ENCODE data around the gene C2orf49.

Gene C2orf49

DNA sequence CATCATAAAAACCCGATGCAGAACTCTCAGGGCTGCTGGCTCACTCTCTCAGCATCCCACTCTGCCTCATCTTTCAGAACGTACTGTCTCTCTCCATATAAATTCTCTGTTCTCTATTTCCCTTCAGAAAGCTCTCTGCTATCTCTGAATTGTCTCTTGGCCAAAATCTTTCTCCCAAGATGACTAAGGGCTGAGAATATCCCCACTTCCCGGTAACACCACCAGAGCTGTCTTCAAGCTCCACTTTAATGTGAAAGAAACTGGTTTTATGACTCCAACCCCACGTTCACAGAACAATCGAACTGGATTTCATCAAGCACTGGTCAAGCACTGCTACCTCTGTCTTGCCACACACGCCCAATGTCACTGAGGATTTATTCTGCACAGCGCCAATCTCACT lies 30.2 kb upstream of the C2orf49 start:
- in situ Hi-C loops (cut with MboI; ENCODE audit: low pct_unique_long_range_greater_than_20kb, low sequenced_read_pairs, unreplicated experiment) = no loop called here
- TF ChIP-seq, protein P1, sequence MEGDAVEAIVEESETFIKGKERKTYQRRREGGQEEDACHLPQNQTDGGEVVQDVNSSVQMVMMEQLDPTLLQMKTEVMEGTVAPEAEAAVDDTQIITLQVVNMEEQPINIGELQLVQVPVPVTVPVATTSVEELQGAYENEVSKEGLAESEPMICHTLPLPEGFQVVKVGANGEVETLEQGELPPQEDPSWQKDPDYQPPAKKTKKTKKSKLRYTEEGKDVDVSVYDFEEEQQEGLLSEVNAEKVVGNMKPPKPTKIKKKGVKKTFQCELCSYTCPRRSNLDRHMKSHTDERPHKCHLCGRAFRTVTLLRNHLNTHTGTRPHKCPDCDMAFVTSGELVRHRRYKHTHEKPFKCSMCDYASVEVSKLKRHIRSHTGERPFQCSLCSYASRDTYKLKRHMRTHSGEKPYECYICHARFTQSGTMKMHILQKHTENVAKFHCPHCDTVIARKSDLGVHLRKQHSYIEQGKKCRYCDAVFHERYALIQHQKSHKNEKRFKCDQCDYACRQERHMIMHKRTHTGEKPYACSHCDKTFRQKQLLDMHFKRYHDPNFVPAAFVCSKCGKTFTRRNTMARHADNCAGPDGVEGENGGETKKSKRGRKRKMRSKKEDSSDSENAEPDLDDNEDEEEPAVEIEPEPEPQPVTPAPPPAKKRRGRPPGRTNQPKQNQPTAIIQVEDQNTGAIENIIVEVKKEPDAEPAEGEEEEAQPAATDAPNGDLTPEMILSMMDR (IDR thresholded peaks at IDR 0.05; ENCODE audit: extremely low read depth, insufficient read depth, missing control alignments) = no peak
- DNase-seq (ENCODE audit: low spot score) = no peak

DNA sequence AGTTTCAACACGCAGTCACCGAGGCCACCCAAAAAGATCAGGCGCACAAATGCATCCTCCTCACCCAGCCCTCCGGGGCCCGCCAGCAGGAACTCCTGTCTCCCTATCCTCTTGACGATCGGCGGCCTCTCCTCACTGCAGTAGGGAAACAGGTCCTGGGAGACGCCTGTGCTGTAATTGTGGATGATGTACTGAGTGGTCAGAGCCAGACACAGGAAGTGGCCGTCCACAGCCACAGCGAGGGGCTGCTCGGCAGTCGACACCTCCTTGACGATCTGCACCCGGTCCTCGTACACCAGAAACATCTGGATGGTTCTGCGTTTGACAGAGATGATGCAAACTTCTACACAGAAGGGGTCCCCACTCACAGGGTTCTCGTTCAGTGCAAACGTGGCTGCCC lies 29.8 kb upstream of the C2orf49 start:
- DNase-seq (ENCODE audit: low spot score) = no peak
- TF ChIP-seq, protein P1 (IDR thresholded peaks at IDR 0.05; ENCODE audit: extremely low read depth, insufficient read depth, missing control alignments) = no peak
- in situ Hi-C loops (cut with MboI; ENCODE audit: low pct_unique_long_range_greater_than_20kb, low sequenced_read_pairs, unreplicated experiment) = no loop called here

DNA sequence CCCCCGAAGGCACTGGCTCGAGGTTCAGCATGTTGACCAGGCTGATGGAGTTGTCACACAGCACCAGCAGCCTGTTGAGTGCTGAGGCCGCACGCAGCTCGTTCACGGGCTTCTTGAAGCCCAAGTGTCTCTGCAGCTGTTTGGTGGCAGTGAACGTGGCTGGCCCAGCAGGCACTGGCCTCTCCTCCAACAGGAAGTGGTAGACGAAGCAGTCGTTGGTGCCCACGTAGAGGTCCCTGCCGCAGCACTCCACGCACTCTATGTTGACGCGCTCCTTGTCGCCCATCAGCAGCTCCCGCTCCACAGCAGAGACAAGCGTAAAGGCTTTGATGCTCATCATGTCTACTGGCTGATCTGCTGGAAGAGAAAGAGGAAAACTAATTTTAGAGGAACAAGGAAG lies 29.4 kb upstream of the C2orf49 start:
- DNase-seq (ENCODE audit: low spot score) = no peak
- TF ChIP-seq, protein P1 (IDR thresholded peaks at IDR 0.05; ENCODE audit: extremely low read depth, insufficient read depth, missing control alignments) = no peak
- in situ Hi-C loops (cut with MboI; ENCODE audit: low pct_unique_long_range_greater_than_20kb, low sequenced_read_pairs, unreplicated experiment) = no loop called here

DNA sequence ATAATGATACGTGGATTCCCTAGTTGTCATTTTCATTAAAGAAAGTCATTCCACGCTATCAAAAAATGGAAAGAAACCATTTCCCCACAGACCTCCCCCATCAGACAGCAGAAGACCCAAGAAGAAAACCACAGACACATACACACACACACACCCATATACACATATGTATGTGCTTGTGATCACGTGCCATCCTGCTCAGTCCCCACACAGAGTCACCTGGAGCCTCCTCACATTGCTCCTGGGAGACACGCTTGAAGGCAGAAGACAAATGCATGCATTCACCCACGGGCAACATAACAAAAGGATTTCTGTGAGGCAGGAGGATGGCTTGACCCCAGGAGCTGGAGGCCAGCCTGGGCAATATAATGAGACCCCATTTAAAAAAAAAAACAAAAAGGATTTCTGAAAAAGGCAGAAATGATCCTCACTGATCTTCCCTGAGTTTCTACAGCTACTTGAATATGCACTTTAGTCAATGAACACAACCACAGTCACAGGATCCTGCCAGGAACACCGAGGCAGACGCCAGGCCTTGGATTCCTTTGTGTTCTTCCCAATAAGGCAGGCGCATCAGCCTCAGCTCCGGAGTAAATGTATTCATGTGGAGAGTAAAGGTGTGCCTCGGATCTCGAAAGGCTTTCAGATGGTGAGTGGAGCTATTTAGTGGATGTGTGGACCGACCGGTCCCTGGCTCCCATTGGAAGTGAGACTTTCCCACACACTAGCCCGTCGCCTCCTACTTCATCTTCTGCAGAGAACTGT lies 28.8 kb upstream of the C2orf49 start:
- TF ChIP-seq, protein P1 (IDR thresholded peaks at IDR 0.05; ENCODE audit: extremely low read depth, insufficient read depth, missing control alignments) = no peak
- in situ Hi-C loops (cut with MboI; ENCODE audit: low pct_unique_long_range_greater_than_20kb, low sequenced_read_pairs, unreplicated experiment) = no loop called here
- no peak for DNase-seq (ENCODE audit: low spot score)

DNA sequence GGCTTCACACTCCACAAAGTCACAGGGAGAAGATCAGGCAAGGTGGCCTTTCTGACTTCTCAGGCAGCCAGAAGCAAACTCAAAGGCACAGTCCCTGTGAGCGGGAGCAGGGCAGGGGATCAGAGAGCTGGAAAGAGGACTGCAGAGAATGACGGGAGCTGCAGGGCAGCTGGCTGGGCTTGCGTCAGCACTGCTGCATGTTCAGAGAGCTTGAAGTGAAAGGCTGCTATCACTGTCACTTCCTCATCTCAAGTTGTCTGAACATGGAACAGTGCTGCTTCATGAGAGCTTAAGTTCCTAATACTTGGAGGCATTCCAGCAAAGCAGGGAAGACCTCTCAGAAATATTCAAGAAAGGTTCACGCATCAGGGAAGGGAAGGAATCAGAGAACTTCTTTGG lies 28.2 kb upstream of the C2orf49 start:
- in situ Hi-C loops (cut with MboI; ENCODE audit: low pct_unique_long_range_greater_than_20kb, low sequenced_read_pairs, unreplicated experiment) = no loop called here
- no peak for DNase-seq (ENCODE audit: low spot score)
- TF ChIP-seq, protein P1 (IDR thresholded peaks at IDR 0.05; ENCODE audit: extremely low read depth, insufficient read depth, missing control alignments) = no peak

DNA sequence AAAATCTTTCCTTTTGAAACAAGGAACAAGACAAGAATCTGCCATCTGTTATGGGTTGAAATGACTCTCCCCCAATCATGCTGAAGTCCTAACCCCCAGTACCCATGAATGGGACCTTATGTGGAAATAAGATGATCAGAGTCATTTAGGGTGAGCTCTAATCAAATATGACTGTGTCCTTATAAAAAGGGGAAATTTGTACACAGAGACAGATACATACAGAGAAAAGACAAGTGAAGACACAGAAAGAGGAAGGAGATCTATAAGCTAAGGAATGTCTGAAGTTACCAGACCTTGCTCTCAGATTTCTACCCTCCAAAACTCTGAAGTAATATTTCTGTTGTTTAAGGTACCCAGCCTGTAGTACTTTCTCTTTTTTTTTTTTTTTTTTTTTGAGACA lies 23.5 kb upstream of the C2orf49 start:
- TF ChIP-seq, protein P1 (IDR thresholded peaks at IDR 0.05; ENCODE audit: extremely low read depth, insufficient read depth, missing control alignments) = no peak
- no peak for DNase-seq (ENCODE audit: low spot score)
- in situ Hi-C loops (cut with MboI; ENCODE audit: low pct_unique_long_range_greater_than_20kb, low sequenced_read_pairs, unreplicated experiment) = no loop called here
